K562 (cell line): Measurements from ENCODE around the gene RSPO1. TPM values are rescaled to one million over a fixed set of nuclear protein-coding genes. Genes with fewer than 3 reads are reported as not detected.

Source experiments
- BCOR ChIP-seq: fragments of 450-650 bp; IDR thresholded peaks from 2 replicates; pipeline ENCODE4 v1.6.1; 2016
- E2F4 ChIP-seq: sonication (generic); formaldehyde crosslinking; IDR thresholded peaks from 2 replicates; pipeline ENCODE4 v1.8.0; 2022; ENCODE audit warnings: mild to moderate bottlenecking, low read depth, missing genetic modification reagents
- E4F1 ChIP-seq: fragments of 250-450 bp; sonication (Bioruptor Pico); IDR thresholded peaks from 2 replicates; pipeline ENCODE4 v1.5.0; 2021; ENCODE audit warnings: mild to moderate bottlenecking, borderline replicate concordance
- GABPB1 ChIP-seq: sonication (generic); formaldehyde crosslinking; IDR thresholded peaks from 2 replicates; pipeline ENCODE4 v1.8.0; 2022; ENCODE audit warnings: mild to moderate bottlenecking, missing genetic modification reagents
- MAFK ChIP-seq: IDR thresholded peaks from 2 replicates; pipeline ENCODE4 v1.6.1; 2011; ENCODE audit warnings: low read length, improper control_type of control experiment
- NR2F6 ChIP-seq: fragments of 450-650 bp; formaldehyde crosslinking; IDR thresholded peaks from 2 replicates; pipeline ENCODE4 v1.4.0; 2020; ENCODE audit warnings: mild to moderate bottlenecking
- RHOXF2B ChIP-seq: fragments of 250-450 bp; sonication (Bioruptor Pico); conservative IDR thresholded peaks from 2 replicates; pipeline ENCODE4 v1.5.1; 2021
- SLC30A9 ChIP-seq: fragments of 250-450 bp; sonication (Bioruptor Pico); IDR thresholded peaks from 2 replicates; pipeline ENCODE4 v1.8.0; 2022; ENCODE audit warnings: mild to moderate bottlenecking, moderate library complexity
- SMARCC2 ChIP-seq: fragments of 450-650 bp; IDR thresholded peaks from 2 replicates; pipeline ENCODE4 v1.6.1; 2017; ENCODE audit warnings: antibody characterized with exemption, moderate library complexity, mild to moderate bottlenecking, low read depth
- SP2 ChIP-seq: IDR thresholded peaks from 2 replicates; pipeline ENCODE4 v1.6.1; 2011; ENCODE audit warnings: mild to moderate bottlenecking, low read depth, low read length, moderate library complexity; ENCODE audit not compliant: poor library complexity, severe bottlenecking; ENCODE audit errors: extremely low read depth
- SREBF2 ChIP-seq: sonication (generic); formaldehyde crosslinking; IDR thresholded peaks from 2 replicates; pipeline ENCODE4 v1.4.0; 2020; ENCODE audit warnings: mild to moderate bottlenecking, missing genetic modification reagents
- STAT6 ChIP-seq: sonication (generic); formaldehyde crosslinking; IDR thresholded peaks from 2 replicates; pipeline ENCODE4 v1.8.1; 2023; ENCODE audit warnings: mild to moderate bottlenecking, missing genetic modification reagents
- TGIF2 ChIP-seq: sonication (generic); formaldehyde crosslinking; IDR thresholded peaks from 2 replicates; pipeline ENCODE4 v1.8.1; 2022; ENCODE audit warnings: mild to moderate bottlenecking, missing genetic modification reagents, moderate library complexity
- polyA plus RNA-seq, 8 experiments: library from polyadenylated mRNA; depleted of rRNA in 4 of 8; stranded (reverse) in 5 of 8; unstranded in 3 of 8; fragments of >200 nt; fragmentation: Nextera tagmentation in 2 of 8; fragmentation: Illumina TruSeq in 1 of 8; extraction: Ambion mirVana in 2 of 8; extraction: Trizol in 1 of 8; gene quantifications; 2 replicates each; pipeline versions ENCODE4 v1.2.1 to v1.2.3, GENCODE V29; 2011 to 2014; ENCODE audit warnings: inconsistent platforms in 1 of 8, missing spikeins in 1 of 8
- total RNA-seq, 7 experiments: library from RNA; depleted of rRNA in 6 of 7; stranded (reverse); fragments of >200 nt in 6 of 7; fragmentation: Illumina TruSeq in 2 of 7; extraction: Trizol in 2 of 7; gene quantifications; 2 replicates each; pipeline versions ENCODE4 v1.2.1 to v1.2.3, GENCODE V29; 2011 to 2021; ENCODE audit warnings: low replicate concordance in 1 of 7
- TF ChIP-seq, protein P1 (sequence below): fragments of 450-650 bp; formaldehyde crosslinking; IDR thresholded peaks from 2 replicates; pipeline ENCODE4 v1.4.0; 2020; ENCODE audit warnings: mild to moderate bottlenecking, moderate library complexity

RSPO1 gene
- total and polyA plus RNA-seq, 9 of the 15 experiments (the other 6 are each of a cell fraction or from before 2014, with no cell fraction given) = not detected

DNA sequence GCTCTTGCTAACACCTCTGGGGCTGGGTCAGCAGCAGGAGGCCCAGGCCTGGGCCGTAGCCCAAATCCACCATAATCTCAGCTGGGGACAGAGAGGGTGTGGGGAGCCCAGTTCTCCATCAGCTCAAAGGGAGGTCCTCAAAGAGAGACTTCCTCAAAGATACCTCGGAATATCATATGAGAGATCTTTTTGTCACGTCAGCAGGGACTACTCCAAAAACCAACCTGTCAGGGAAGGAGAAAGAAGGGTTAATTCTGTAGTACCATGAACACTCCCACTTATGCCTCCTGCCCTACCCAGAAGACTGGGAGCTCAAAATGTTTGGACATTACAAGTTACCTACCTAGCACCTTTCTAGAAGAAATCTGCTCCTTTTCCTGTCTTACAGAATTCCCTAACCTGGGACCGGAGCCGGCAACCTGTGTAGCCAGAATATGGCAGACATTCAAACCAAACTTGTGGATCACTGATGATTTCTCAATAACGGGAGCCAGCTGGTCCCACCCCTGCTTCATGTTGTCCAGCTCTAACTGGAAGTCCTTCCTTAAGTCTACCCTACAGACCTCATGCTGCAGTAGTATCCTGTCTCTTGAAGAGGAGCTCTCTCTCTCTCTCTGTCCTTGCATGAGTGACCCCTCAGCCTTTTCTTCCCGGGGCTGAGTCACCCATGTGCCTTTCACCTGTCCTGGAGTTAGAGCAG lies 4.8 kb downstream of the RSPO1 start (continued):
- TF ChIP-seq SREBF2 (no peak), RHOXF2B (no peak), GABPB1 (CRISPR knock-in tag) (no peak), SP2 (no peak), TGIF2 (CRISPR knock-in tag) (no peak), NR2F6 (no peak), STAT6 (no peak), SLC30A9 (CRISPR knock-in tag) (no peak), E2F4 (no peak), MAFK (0 out of 2 replicates have a peak, but pooled peaks have one; percentile 23), SMARCC2 (no peak), E4F1 (CRISPR knock-in tag) (no peak), BCOR (peak; percentile 65; the same call in 1 of the 2 replicates)
- TF ChIP-seq, protein P1, sequence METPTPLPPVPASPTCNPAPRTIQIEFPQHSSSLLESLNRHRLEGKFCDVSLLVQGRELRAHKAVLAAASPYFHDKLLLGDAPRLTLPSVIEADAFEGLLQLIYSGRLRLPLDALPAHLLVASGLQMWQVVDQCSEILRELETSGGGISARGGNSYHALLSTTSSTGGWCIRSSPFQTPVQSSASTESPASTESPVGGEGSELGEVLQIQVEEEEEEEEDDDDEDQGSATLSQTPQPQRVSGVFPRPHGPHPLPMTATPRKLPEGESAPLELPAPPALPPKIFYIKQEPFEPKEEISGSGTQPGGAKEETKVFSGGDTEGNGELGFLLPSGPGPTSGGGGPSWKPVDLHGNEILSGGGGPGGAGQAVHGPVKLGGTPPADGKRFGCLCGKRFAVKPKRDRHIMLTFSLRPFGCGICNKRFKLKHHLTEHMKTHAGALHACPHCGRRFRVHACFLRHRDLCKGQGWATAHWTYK (CRISPR knock-in tag) = no peak
